ENCODE measurements around the gene CKLF.

DNA sequence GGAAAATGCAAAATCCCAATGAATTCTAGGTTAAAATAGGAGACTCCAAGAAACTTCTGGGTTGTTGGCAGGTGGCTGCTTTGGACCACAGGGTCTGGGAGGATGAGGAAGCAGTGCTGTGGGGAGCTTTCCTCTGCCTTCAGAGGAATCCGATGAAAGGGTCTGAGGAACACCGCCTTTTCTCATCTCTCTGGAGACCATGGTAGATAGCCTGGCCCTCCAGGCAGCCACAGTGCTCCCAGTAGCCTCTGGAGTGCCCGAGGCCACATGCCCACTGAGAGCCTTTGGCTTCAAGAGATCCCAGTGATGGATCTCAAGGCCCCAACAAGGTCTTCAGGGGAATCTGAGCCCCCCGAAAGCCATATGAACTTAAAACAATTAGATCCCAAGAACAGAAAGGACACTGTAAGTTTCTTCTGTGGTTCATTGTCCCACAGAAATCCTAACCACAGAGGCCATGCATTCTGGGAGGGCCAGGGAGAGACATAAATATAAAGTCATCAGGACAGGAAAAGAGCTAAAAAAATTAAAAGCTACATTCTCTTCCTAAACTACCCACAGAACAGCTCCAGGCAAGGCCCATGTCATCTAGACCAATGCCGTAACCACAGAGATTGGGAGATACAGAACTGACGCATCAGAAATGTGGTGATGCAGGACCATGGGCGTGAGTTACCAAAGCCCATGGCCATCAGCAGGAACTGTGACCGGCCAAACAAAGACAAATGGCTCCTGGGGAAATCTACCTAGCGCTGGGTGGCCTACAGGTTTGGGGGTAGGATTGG, 26.8 kb upstream of the CKLF start:
- TF ChIP-seq, protein P1, sequence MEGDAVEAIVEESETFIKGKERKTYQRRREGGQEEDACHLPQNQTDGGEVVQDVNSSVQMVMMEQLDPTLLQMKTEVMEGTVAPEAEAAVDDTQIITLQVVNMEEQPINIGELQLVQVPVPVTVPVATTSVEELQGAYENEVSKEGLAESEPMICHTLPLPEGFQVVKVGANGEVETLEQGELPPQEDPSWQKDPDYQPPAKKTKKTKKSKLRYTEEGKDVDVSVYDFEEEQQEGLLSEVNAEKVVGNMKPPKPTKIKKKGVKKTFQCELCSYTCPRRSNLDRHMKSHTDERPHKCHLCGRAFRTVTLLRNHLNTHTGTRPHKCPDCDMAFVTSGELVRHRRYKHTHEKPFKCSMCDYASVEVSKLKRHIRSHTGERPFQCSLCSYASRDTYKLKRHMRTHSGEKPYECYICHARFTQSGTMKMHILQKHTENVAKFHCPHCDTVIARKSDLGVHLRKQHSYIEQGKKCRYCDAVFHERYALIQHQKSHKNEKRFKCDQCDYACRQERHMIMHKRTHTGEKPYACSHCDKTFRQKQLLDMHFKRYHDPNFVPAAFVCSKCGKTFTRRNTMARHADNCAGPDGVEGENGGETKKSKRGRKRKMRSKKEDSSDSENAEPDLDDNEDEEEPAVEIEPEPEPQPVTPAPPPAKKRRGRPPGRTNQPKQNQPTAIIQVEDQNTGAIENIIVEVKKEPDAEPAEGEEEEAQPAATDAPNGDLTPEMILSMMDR (IDR thresholded peaks at IDR 0.05; ENCODE audit: insufficient read depth, low read length, poor library complexity, severe bottlenecking) = no peak
- no peak for TF ChIP-seq EZH2phosphoT487 (conservative IDR thresholded peaks at IDR 0.05; ENCODE audit: low read length)
